Loucy (cell line): ENCODE data around the gene CLDN20.

ENCODE experiments used
- EZH2phosphoT487 ChIP-seq: fragments of 200-600 bp; IDR thresholded peaks from 2 replicates; pipeline ENCODE4 v1.6.1; 2018; ENCODE audit warnings: antibody characterized with exemption, mild to moderate bottlenecking, moderate library complexity, borderline replicate concordance
- TF ChIP-seq, protein P1 (sequence below): fragments of 200-600 bp; sonication (generic); conservative IDR thresholded peaks from 2 replicates; pipeline ENCODE4 v1.5.1; 2014; ENCODE audit warnings: mild to moderate bottlenecking, antibody characterized with exemption, low read length

DNA sequence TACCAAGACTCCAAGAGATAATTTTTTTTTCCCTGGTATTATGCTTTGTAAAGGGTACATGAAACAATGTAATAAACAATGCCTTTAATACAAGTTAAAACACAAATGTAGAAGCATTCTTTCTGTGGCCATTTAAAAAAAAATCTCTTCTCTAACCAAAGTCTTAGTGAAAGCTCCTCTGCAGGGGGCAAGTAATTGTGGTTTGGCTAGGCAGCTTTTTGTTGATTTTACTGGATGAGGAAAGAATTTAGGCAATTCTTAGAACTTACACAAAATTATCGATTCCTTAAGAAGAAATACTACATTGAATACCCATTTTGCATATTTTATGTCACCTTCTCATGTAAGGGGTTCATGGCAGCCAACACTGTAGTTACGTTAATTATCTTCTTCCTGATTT, 38.1 kb downstream of the CLDN20 start:
- TF ChIP-seq EZH2phosphoT487: no peak
- TF ChIP-seq, protein P1, sequence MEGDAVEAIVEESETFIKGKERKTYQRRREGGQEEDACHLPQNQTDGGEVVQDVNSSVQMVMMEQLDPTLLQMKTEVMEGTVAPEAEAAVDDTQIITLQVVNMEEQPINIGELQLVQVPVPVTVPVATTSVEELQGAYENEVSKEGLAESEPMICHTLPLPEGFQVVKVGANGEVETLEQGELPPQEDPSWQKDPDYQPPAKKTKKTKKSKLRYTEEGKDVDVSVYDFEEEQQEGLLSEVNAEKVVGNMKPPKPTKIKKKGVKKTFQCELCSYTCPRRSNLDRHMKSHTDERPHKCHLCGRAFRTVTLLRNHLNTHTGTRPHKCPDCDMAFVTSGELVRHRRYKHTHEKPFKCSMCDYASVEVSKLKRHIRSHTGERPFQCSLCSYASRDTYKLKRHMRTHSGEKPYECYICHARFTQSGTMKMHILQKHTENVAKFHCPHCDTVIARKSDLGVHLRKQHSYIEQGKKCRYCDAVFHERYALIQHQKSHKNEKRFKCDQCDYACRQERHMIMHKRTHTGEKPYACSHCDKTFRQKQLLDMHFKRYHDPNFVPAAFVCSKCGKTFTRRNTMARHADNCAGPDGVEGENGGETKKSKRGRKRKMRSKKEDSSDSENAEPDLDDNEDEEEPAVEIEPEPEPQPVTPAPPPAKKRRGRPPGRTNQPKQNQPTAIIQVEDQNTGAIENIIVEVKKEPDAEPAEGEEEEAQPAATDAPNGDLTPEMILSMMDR: no peak
